SJCRH30 (cell line): ENCODE results near the gene TNK2. TPM values are rescaled to one million over a fixed set of nuclear protein-coding genes. Genes with fewer than 3 reads are reported as not detected.

ENCODE experiments used
- DNase-seq, 2 experiments: peaks; one replicate each; pipeline ENCODE4 v3.0.0-alpha.2; 2015 to 2020
- H3K27ac ChIP-seq: fragments of 250-450 bp; sonication (Bioruptor Pico); 2 replicates; pipeline ENCODE4 v1.5.1; 2020; ENCODE audit warnings: mild to moderate bottlenecking, moderate library complexity
- H3K27me3 ChIP-seq: fragments of 250-450 bp; sonication (Bioruptor Pico); 2 replicates; pipeline ENCODE4 v1.5.1; 2020; ENCODE audit warnings: mild to moderate bottlenecking, moderate library complexity
- H3K36me3 ChIP-seq: fragments of 250-450 bp; sonication (Bioruptor Pico); 2 replicates; pipeline ENCODE4 v1.5.1; 2020; ENCODE audit warnings: mild to moderate bottlenecking, moderate library complexity
- H3K4me1 ChIP-seq: fragments of 250-450 bp; sonication (Bioruptor Pico); 2 replicates; pipeline ENCODE4 v1.5.1; 2020; ENCODE audit warnings: mild to moderate bottlenecking, moderate library complexity
- H3K4me3 ChIP-seq: fragments of 250-450 bp; sonication (Bioruptor Pico); 2 replicates; pipeline ENCODE4 v1.5.1; 2020; ENCODE audit warnings: mild to moderate bottlenecking, moderate library complexity
- H3K9me3 ChIP-seq: fragments of 250-450 bp; sonication (Bioruptor Pico); replicated peaks from 2 replicates; pipeline ENCODE4 v1.5.1; 2020; ENCODE audit warnings: mild to moderate bottlenecking, moderate library complexity
- total RNA-seq: library from RNA; depleted of rRNA; stranded (reverse); fragments of >200 nt; shearing (Covaris generic); gene quantifications from 2 replicates; pipeline ENCODE4 v1.2.3, GENCODE V29; 2014; rRNA removed

TNK2 gene
- total RNA-seq, 1 experiment from 2014 or later = 21.8 TPM

GRCh38 chr3:195813916-195814640 lies 94.3 kb downstream of the TNK2 start:
- Histone ChIP-seq H3K27me3 (no peaks in the 10 kb centered on the region), H3K36me3 (no peaks in the 10 kb centered on the region), H3K4me1 (peaks cover 27% of the 10 kb centered on the region), H3K4me3 (no peak overlapping the region), H3K9me3 (no peaks in the 10 kb centered on the region), H3K27ac (no peak overlapping the region)
- DNase-seq = no peak

Other genes with a start within 250 kb of the TNK2 start
- not detected in 2 replicates for gene MUC20, start 187.6 kb downstream of the TNK2 start, total RNA-seq
- 1.1 and 1.5 TPM in 2 replicates for gene MUC4, start 96.6 kb downstream of the TNK2 start, total RNA-seq
- 259 and 267 TPM in 2 replicates for gene TFRC, start 173.5 kb upstream of the TNK2 start, total RNA-seq